Parathyroid adenoma (tissue), 2 donors: ENCODE measurements around the gene EYA2.

ENCODE experiments used
- H2AFZ ChIP-seq: fragments of 300-600 bp; sonication (generic); one replicate; pipeline ENCODE4 v1.7.0; 2017; ENCODE audit warnings: antibody characterized with exemption, mild to moderate bottlenecking
- H3K27ac ChIP-seq: fragments of 300-600 bp; sonication (generic); one replicate; pipeline ENCODE4 v1.7.0; 2017
- H3K27me3 ChIP-seq: fragments of 300-600 bp; sonication (generic); one replicate; pipeline ENCODE4 v1.7.0; 2017; ENCODE audit warnings: low read length; ENCODE audit not compliant: control insufficient read depth, insufficient read depth
- H3K36me3 ChIP-seq: fragments of 300-600 bp; sonication (generic); one replicate; pipeline ENCODE4 v1.7.0; 2017; ENCODE audit warnings: low read length; ENCODE audit not compliant: control insufficient read depth, insufficient read depth
- H3K4me1 ChIP-seq: fragments of 300-600 bp; sonication (generic); one replicate; pipeline ENCODE4 v1.7.0; 2017; ENCODE audit warnings: control low read depth
- H3K4me2 ChIP-seq: fragments of 300-600 bp; sonication (generic); one replicate; pipeline ENCODE4 v1.7.0; 2017; ENCODE audit warnings: low read length
- H3K4me3 ChIP-seq: fragments of 300-600 bp; sonication (generic); one replicate; pipeline ENCODE4 v1.7.0; 2017; ENCODE audit warnings: low read depth, low read length
- H3K79me2 ChIP-seq: fragments of 300-600 bp; sonication (generic); one replicate; pipeline ENCODE4 v1.7.0; 2017; ENCODE audit warnings: control low read depth
- H3K9ac ChIP-seq: fragments of 300-600 bp; sonication (generic); one replicate; pipeline ENCODE4 v1.7.0; 2017; ENCODE audit warnings: mild to moderate bottlenecking
- H3K9me3 ChIP-seq: fragments of 300-600 bp; sonication (generic); one replicate; pipeline ENCODE4 v1.7.0; 2017; ENCODE audit warnings: low read length; ENCODE audit not compliant: control insufficient read depth
- TF ChIP-seq, protein P1 (sequence below): fragments of 300-600 bp; sonication (generic); IDR thresholded peaks from one replicate; pipeline ENCODE4 v1.7.0; 2017; ENCODE audit warnings: antibody characterized with exemption, mild to moderate bottlenecking
- donor health status: primary hyperparathyroidism.

The EYA2 gene

DNA sequence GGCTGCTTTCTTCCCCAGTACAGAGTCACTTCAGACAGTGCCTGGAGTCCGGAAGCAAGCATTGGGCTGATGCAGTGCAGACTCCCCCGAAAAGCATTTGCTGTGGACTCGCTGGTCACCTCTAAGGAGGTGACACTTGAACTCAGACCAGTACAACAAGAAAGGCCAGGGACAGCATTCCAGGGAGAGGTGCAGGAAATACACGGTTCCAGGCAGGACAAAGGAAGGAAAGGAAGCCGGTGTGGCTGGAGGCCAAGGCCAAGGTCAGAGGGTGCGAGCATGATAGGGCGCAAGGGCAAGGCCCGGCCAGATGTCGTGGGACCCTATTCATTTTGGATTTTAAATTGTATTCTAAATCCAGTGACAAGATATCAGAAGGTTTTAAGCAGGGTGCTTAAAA lies 300.9 kb downstream of the EYA2 start:
- H3K9me3 ChIP-seq: no peaks in the 10 kb centered on the region
- TF ChIP-seq, protein P1, sequence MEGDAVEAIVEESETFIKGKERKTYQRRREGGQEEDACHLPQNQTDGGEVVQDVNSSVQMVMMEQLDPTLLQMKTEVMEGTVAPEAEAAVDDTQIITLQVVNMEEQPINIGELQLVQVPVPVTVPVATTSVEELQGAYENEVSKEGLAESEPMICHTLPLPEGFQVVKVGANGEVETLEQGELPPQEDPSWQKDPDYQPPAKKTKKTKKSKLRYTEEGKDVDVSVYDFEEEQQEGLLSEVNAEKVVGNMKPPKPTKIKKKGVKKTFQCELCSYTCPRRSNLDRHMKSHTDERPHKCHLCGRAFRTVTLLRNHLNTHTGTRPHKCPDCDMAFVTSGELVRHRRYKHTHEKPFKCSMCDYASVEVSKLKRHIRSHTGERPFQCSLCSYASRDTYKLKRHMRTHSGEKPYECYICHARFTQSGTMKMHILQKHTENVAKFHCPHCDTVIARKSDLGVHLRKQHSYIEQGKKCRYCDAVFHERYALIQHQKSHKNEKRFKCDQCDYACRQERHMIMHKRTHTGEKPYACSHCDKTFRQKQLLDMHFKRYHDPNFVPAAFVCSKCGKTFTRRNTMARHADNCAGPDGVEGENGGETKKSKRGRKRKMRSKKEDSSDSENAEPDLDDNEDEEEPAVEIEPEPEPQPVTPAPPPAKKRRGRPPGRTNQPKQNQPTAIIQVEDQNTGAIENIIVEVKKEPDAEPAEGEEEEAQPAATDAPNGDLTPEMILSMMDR: no peak
- H3K9ac ChIP-seq: no peak overlapping the region
- no peak overlapping the region for H3K4me2 ChIP-seq
- H3K36me3 ChIP-seq: no peaks in the 10 kb centered on the region
- no peaks in the 10 kb centered on the region for H3K79me2 ChIP-seq
- H3K4me3 ChIP-seq: no peak overlapping the region
- H3K4me1 ChIP-seq: no peaks in the 10 kb centered on the region
- H3K27me3 ChIP-seq: no peaks in the 10 kb centered on the region
- H2AFZ ChIP-seq: no peak overlapping the region
- no peak overlapping the region for H3K27ac ChIP-seq

GRCh38 chr20:47196091-47197081 lies 301.7 kb downstream of the EYA2 start:
- TF ChIP-seq, protein P1: peak; percentile 88
- Histone ChIP-seq H2AFZ (peak overlapping the region; percentile 6), H3K4me1 (no peaks in the 10 kb centered on the region), H3K27me3 (no peaks in the 10 kb centered on the region), H3K4me3 (no peak overlapping the region), H3K36me3 (no peaks in the 10 kb centered on the region), H3K9ac (no peak overlapping the region), H3K4me2 (no peak overlapping the region), H3K27ac (no peak overlapping the region), H3K9me3 (no peaks in the 10 kb centered on the region), H3K79me2 (no peaks in the 10 kb centered on the region)

DNA sequence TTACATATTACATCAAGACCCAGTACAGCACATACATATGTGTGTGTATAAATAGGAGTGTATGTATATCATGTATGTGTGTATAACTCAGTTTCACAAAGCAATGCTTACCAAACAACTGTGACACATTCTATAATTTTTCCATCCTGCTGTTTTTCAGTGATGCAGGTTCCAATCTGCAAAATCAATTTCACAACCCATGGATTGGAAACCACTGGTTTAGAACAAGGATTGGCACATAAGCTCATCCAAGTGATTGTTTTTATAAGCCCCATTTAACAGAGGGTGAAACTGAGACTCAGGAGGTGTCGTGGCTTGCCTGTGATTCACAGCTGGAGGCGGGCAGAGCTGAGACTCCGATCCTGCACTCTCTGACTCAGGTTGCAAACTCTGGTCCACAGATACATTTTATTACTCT lies 303.6 kb downstream of the EYA2 start:
- Histone ChIP-seq H3K9me3 (no peaks in the 10 kb centered on the region), H2AFZ (no peak overlapping the region), H3K4me3 (no peak overlapping the region), H3K79me2 (no peaks in the 10 kb centered on the region), H3K36me3 (no peaks in the 10 kb centered on the region), H3K4me2 (no peak overlapping the region), H3K4me1 (no peaks in the 10 kb centered on the region), H3K27ac (no peak overlapping the region), H3K9ac (no peak overlapping the region), H3K27me3 (no peaks in the 10 kb centered on the region)
- TF ChIP-seq, protein P1: no peak

- Histone ChIP-seq H3K9me3 (no peaks in the 10 kb centered on the region), H3K4me3 (no peak overlapping the region), H3K4me2 (no peak overlapping the region), H2AFZ (no peak overlapping the region), H3K9ac (no peak overlapping the region), H3K4me1 (no peaks in the 10 kb centered on the region), H3K36me3 (no peaks in the 10 kb centered on the region), H3K79me2 (no peaks in the 10 kb centered on the region), H3K27me3 (no peaks in the 10 kb centered on the region), H3K27ac (no peak overlapping the region)
- TF ChIP-seq, protein P1: no peak
Measured at GRCh38 chr20:47198996-47199552, 304.4 kb downstream of the EYA2 start.
